HG03135 (cell line): ENCODE results near the gene MINDY4B.

ENCODE experiments used
- ATAC-seq: cut with Tn5 transposase; IDR thresholded peaks from one replicate; pipeline ENCODE4 v1.9.1; 2021; ENCODE audit warnings: mild to moderate bottlenecking, moderate library complexity; ENCODE audit not compliant: unreplicated experiment

Gene MINDY4B

GRCh38 chr3:150848864-150849263 lies 56.4 kb downstream of the MINDY4B start:
- no peak for ATAC-seq

- ATAC-seq = no peak
Observed at GRCh38 chr3:150847433-150847832, 57.8 kb downstream of the MINDY4B start.

- no peak for ATAC-seq
Observed at GRCh38 chr3:150844484-150844883, 60.8 kb downstream of the MINDY4B start.

- no peak for ATAC-seq
Observed at GRCh38 chr3:150843241-150843640, 62.0 kb downstream of the MINDY4B start.

GRCh38 chr3:150840802-150841515 lies 64.3 kb downstream of the MINDY4B start:
- ATAC-seq = no peak

GRCh38 chr3:150830745-150831144 lies 74.5 kb downstream of the MINDY4B start:
- no peak for ATAC-seq

- ATAC-seq = no peak
Observed at GRCh38 chr3:150830094-150830681, 75.1 kb downstream of the MINDY4B start.

GRCh38 chr3:150829408-150829807 lies 75.8 kb downstream of the MINDY4B start:
- ATAC-seq = no peak

GRCh38 chr3:150828997-150829396 lies 76.2 kb downstream of the MINDY4B start:
- no peak for ATAC-seq

- ATAC-seq = no peak
Observed at GRCh38 chr3:150828261-150828660, 77.0 kb downstream of the MINDY4B start.

GRCh38 chr3:150826466-150827282 lies 78.6 kb downstream of the MINDY4B start:
- no peak for ATAC-seq

GRCh38 chr3:150825916-150826377 lies 79.3 kb downstream of the MINDY4B start:
- ATAC-seq = no peak

GRCh38 chr3:150825192-150825915 lies 79.9 kb downstream of the MINDY4B start:
- ATAC-seq = no peak

GRCh38 chr3:150823277-150823676 lies 82.0 kb downstream of the MINDY4B start:
- no peak for ATAC-seq

- ATAC-seq = no peak
Observed at GRCh38 chr3:150822636-150823035, 82.6 kb downstream of the MINDY4B start.
